ENCODE results near the gene SPTLC2. TPM values are rescaled to one million over a fixed set of nuclear protein-coding genes. Genes with fewer than 3 reads are reported as not detected.

The SPTLC2 gene
- total and polyA plus RNA-seq, 2 experiments from 2014 or later = 33.6 to 34.2 TPM

DNA sequence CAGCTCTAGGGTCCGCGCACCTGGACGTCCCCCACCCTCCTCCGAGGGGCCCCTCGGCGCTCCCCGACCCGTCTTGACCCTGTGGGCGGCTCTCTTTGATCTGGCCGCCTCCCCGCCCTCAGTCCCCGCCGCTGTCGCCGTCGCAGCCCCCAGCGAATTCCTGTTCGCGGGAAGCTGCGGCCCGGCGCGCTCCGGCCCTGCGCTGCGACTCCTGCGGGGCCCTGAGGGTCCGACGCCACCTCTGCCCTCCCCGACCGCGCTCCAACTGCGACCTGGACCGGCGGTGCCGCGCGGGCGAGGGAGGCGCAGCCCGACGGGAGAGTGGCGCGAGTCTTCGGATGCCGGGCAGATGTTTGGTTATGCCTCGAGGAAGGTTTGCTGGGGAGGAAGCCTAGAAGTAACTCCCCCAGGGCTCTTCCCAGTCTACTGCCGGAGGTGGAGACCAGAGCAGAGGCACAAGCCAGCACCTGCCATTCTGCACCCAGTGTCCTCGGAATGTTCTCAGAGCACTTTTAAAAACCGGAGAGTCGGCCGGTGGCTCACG is 117.4 kb downstream of the SPTLC2 start:
- no peak for DNase-seq (ENCODE audit: low spot score)
- no peak overlapping the region for H3K27ac ChIP-seq
- H4K20me1 ChIP-seq (ENCODE audit: insufficient read depth, poor library complexity, severe bottlenecking) = no peaks in the 10 kb centered on the region
- peak overlapping the region; percentile 64 for H3K4me3 ChIP-seq
- H3K4me1 ChIP-seq (ENCODE audit: insufficient read depth) = no peaks in the 10 kb centered on the region
- TF ChIP-seq EZH2phosphoT487 (IDR thresholded peaks at IDR 0.05; ENCODE audit: low read depth, severe bottlenecking, unreplicated experiment) (no peak), EZH2 (IDR thresholded peaks at IDR 0.05; ENCODE audit: borderline replicate concordance) (peak; percentile 70)
- TF ChIP-seq, protein P1, sequence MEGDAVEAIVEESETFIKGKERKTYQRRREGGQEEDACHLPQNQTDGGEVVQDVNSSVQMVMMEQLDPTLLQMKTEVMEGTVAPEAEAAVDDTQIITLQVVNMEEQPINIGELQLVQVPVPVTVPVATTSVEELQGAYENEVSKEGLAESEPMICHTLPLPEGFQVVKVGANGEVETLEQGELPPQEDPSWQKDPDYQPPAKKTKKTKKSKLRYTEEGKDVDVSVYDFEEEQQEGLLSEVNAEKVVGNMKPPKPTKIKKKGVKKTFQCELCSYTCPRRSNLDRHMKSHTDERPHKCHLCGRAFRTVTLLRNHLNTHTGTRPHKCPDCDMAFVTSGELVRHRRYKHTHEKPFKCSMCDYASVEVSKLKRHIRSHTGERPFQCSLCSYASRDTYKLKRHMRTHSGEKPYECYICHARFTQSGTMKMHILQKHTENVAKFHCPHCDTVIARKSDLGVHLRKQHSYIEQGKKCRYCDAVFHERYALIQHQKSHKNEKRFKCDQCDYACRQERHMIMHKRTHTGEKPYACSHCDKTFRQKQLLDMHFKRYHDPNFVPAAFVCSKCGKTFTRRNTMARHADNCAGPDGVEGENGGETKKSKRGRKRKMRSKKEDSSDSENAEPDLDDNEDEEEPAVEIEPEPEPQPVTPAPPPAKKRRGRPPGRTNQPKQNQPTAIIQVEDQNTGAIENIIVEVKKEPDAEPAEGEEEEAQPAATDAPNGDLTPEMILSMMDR (IDR thresholded peaks at IDR 0.05; ENCODE audit: poor library complexity) = no peak
- peaks cover 29% of the 10 kb centered on the region for H3K27me3 ChIP-seq
- H3K36me3 ChIP-seq (replicated peaks; ENCODE audit: insufficient read depth, low read depth) = no peaks in the 10 kb centered on the region
- peak overlapping the region; percentile 92 for H2AFZ ChIP-seq
- 10% methylated on average over 38 of the region's 53 CpGs for WGBS (ENCODE audit: low lambda C conversion rate, missing lambda C conversion rate)
- H3K4me2 ChIP-seq = peak overlapping the region; percentile 100
- H3K9me2 ChIP-seq (replicated peaks; ENCODE audit: insufficient read depth) = no peaks in the 10 kb centered on the region
- H3K9me3 ChIP-seq (ENCODE audit: low read depth) = no peaks in the 10 kb centered on the region
- no peaks in the 10 kb centered on the region for H3K79me2 ChIP-seq

DNA sequence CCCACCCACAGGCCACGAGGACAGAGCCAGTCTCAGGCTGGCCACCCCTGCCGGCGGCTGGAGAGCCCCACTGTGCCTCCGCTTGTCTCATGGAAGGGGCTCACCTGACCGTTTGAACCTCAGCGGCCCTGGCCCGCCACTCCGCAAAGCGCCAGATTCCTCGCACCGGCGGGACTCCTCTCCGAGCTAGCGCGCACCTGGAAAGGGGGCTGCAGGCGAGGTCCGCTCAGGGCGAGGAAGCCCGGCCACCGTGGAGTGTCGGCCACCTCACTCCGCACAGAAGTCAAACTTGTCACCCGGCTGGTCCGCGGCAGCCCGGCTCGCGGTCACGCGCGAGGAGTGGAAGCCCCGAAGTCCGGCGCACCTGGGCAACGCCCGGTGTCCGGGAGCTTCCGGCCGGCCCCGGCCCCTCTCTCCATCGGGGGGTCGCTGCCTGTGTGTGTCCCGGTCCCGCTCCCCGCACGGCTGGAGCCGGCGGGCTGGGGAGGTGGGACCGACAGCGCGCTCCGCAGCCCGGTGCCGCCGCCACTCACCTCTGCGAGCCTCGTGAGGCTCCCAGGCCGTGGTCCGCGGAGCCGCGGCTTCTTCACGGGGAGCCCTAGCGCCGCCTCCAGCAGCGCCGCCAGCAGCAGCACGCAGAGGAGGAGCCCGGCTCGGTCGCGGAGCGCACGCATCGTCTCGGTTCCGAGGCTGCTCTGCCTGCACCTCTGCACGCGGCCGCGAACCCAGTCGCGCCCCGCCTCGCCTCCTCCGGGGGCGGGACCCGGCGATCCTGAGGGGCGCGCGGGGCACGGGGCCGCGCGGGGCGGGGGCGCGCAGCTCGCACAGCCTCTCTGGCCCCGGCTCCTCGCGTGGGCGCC is 118.1 kb downstream of the SPTLC2 start, which contains the start of gene ISM2:
ISM2 (minus strand) TSS at position 697 of the 860 bp plus-strand sequence; CDS start at position 674, 23 bp downstream.
- H2AFZ ChIP-seq = peak within 1 kb of the TSS; percentile 92
- H3K4me2 ChIP-seq = peak within 1 kb of the TSS; percentile 100
- TF ChIP-seq, protein P1 (IDR thresholded peaks at IDR 0.05; ENCODE audit: poor library complexity) = no peak
- peak; percentile 53 for TF ChIP-seq EZH2 (IDR thresholded peaks at IDR 0.05; ENCODE audit: borderline replicate concordance)
- no peaks in the 10 kb centered on the region for H3K4me1 ChIP-seq (ENCODE audit: insufficient read depth)
- H3K4me3 ChIP-seq = peak within 1 kb of the TSS; percentile 64
- no peaks in the 10 kb centered on the region for H3K9me3 ChIP-seq (ENCODE audit: low read depth)
- no peaks in the 10 kb centered on the region for H4K20me1 ChIP-seq (ENCODE audit: insufficient read depth, poor library complexity, severe bottlenecking)
- 2% methylated on average over 63 of the region's 104 CpGs for WGBS (ENCODE audit: low lambda C conversion rate, missing lambda C conversion rate)
- H3K36me3 ChIP-seq (replicated peaks; ENCODE audit: insufficient read depth, low read depth) = no peaks in the 10 kb centered on the region
- peak; percentile 69 for DNase-seq (ENCODE audit: low spot score)
- H3K27ac ChIP-seq = no peak within 1 kb of the TSS
- no peaks in the 10 kb centered on the region for H3K79me2 ChIP-seq
- no peaks in the 10 kb centered on the region for H3K9me2 ChIP-seq (replicated peaks; ENCODE audit: insufficient read depth)
- peaks cover 29% of the 10 kb centered on the region for H3K27me3 ChIP-seq

DNA sequence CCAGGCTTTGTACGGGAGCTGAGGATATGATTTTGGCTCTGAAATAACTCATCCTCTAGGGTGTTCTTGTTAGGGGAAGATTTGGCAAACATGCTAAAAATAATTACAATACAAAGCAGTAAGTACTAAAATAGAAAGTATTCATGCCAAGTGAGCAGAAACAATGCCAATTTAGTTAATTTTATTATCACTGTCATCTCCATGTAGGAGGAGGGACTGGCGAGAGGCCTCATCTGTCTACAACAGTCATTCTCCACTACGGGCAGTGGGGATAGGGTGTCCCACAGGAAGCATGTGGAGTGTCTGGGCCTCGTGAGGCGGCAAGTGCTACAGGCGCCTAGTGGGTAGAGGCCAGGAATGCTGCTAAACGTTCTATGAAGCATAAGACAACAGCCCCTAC is 121.1 kb downstream of the SPTLC2 start:
- Histone ChIP-seq H3K27ac (no peak overlapping the region), H3K4me1 (ENCODE audit: insufficient read depth) (no peaks in the 10 kb centered on the region), H3K79me2 (no peaks in the 10 kb centered on the region), H3K4me2 (no peak overlapping the region), H3K9me2 (replicated peaks; ENCODE audit: insufficient read depth) (no peaks in the 10 kb centered on the region), H3K9me3 (ENCODE audit: low read depth) (no peaks in the 10 kb centered on the region), H3K4me3 (no peak overlapping the region), H4K20me1 (ENCODE audit: insufficient read depth, poor library complexity, severe bottlenecking) (no peaks in the 10 kb centered on the region), H2AFZ (no peak overlapping the region), H3K27me3 (peaks cover 24% of the 10 kb centered on the region), H3K36me3 (replicated peaks; ENCODE audit: insufficient read depth, low read depth) (no peaks in the 10 kb centered on the region)
- no peak for DNase-seq (ENCODE audit: low spot score)
- TF ChIP-seq, protein P1 (IDR thresholded peaks at IDR 0.05; ENCODE audit: poor library complexity) = no peak
- no peak for TF ChIP-seq EZH2 (IDR thresholded peaks at IDR 0.05; ENCODE audit: borderline replicate concordance)
- TF ChIP-seq EZH2phosphoT487 (IDR thresholded peaks at IDR 0.05; ENCODE audit: low read depth, severe bottlenecking, unreplicated experiment) = no peak
- WGBS (ENCODE audit: low lambda C conversion rate, missing lambda C conversion rate) = 85% methylated on average over 7 of the region's 7 CpGs
